Tibial artery (tissue), 4 donors: ENCODE measurements around the gene CHRM4.
A peak's percentile ranks its signal among the peaks of the same experiment; 100 is the strongest.

ENCODE experiments used
- DNase-seq, 2 donors: peaks; one replicate each; pipeline ENCODE4 v3.0.0-alpha.2; 2019
- H3K27ac ChIP-seq, 2 donors: fragments of 200-600 bp; sonication (generic) in 1 of 2; 1 replicate in 1 of 2; 2 replicates in 1 of 2; pipeline ENCODE4 v1.5.1; 2018 to 2019; ENCODE audit warnings: mild to moderate bottlenecking in 1 of 2
- H3K27me3 ChIP-seq, 2 donors: fragments of 200-600 bp; sonication (generic) in 1 of 2; one replicate each; pipeline versions ENCODE4 v1.5.1 to v1.6.0; 2016 to 2019
- H3K36me3 ChIP-seq, 3 donors: fragments of 200-600 bp; sonication (generic) in 2 of 3; one replicate each; pipeline ENCODE4 v1.5.1; 2016 to 2019; ENCODE audit warnings: mild to moderate bottlenecking in 2 of 3
- H3K4me1 ChIP-seq, 4 donors: fragments of 200-600 bp; sonication (generic) in 2 of 4; 1 replicate in 3 of 4; 2 replicates in 1 of 4; pipeline ENCODE4 v1.5.1; 2016 to 2019
- H3K4me3 ChIP-seq, 2 donors: fragments of 200-600 bp; sonication (generic) in 1 of 2; 1 replicate in 1 of 2; 2 replicates in 1 of 2; pipeline ENCODE4 v1.5.1; 2018 to 2019; ENCODE audit warnings: mild to moderate bottlenecking in 2 of 2
- H3K9me3 ChIP-seq, 3 donors: fragments of 200-600 bp; sonication (generic) in 1 of 3; one replicate each; pipeline ENCODE4 v1.5.1; 2016 to 2019
- CTCF ChIP-seq, 2 experiments: fragments of 200-600 bp in 1 of 2; fragments of 450-650 bp in 1 of 2; IDR thresholded peaks; one replicate each; pipeline ENCODE4 v1.5.1; 2017 to 2019; ENCODE audit warnings: antibody characterized with exemption in 2 of 2, mild to moderate bottlenecking in 1 of 2, moderate library complexity in 1 of 2
- intact Hi-C: fragments of 100-400 bp; cut with DNase I; formaldehyde crosslinking; loops from one replicate; pipeline ENCODE4 v1.15.0; 2023; ENCODE audit warnings: low total_unique reads

Gene CHRM4

GRCh38 chr11:46387919-46388618 lies 3.5 kb downstream of the CHRM4 start:
- Histone ChIP-seq H3K27ac (no peak overlapping the region), H3K36me3 (no peaks in the 10 kb centered on the region), H3K4me3 (no peak overlapping the region), H3K27me3 (peaks cover 3 to 94% of the 10 kb centered on the region in 2 donors), H3K4me1 (peaks cover 7 to 42% (median 35%) of the 10 kb centered on the region in 4 donors), H3K9me3 (no peaks in the 10 kb centered on the region)
- peak in 1 of 2 donors; percentile 54 for DNase-seq
- TF ChIP-seq CTCF (IDR thresholded peaks at IDR 0.05) = no peak
- intact Hi-C loops = no loop called here

GRCh38 chr11:46387456-46387855 lies 4.1 kb downstream of the CHRM4 start:
- Histone ChIP-seq H3K36me3 (no peaks in the 10 kb centered on the region), H3K27ac (no peak overlapping the region), H3K4me3 (no peak overlapping the region), H3K9me3 (no peaks in the 10 kb centered on the region), H3K4me1 (peaks cover 7 to 42% (median 31%) of the 10 kb centered on the region in 4 donors), H3K27me3 (peaks cover 3 to 100% of the 10 kb centered on the region in 2 donors)
- intact Hi-C loops = no loop called here
- no peak for TF ChIP-seq CTCF (IDR thresholded peaks at IDR 0.05)
- no peak for DNase-seq

GRCh38 chr11:46386674-46387073 lies 4.9 kb downstream of the CHRM4 start:
- no peaks in the 10 kb centered on the region for H3K9me3 ChIP-seq
- intact Hi-C loops = no loop called here
- H3K36me3 ChIP-seq = no peaks in the 10 kb centered on the region
- DNase-seq = no peak
- peaks cover 3 to 100% of the 10 kb centered on the region in 2 donors for H3K27me3 ChIP-seq
- peaks cover 13 to 42% (median 31%) of the 10 kb centered on the region in 4 donors for H3K4me1 ChIP-seq
- H3K4me3 ChIP-seq = no peak overlapping the region
- no peak for TF ChIP-seq CTCF (IDR thresholded peaks at IDR 0.05)
- H3K27ac ChIP-seq = no peak overlapping the region

GRCh38 chr11:46386005-46386578 lies 5.5 kb downstream of the CHRM4 start:
- TF ChIP-seq CTCF (IDR thresholded peaks at IDR 0.05) = no peak
- Histone ChIP-seq H3K27me3 (peaks cover 3 to 98% of the 10 kb centered on the region in 2 donors), H3K9me3 (no peaks in the 10 kb centered on the region), H3K27ac (no peak overlapping the region), H3K4me3 (no peak overlapping the region), H3K4me1 (peaks cover 13 to 42% (median 31%) of the 10 kb centered on the region in 4 donors), H3K36me3 (no peaks in the 10 kb centered on the region)
- DNase-seq = no peak
- intact Hi-C loops = no loop called here

- no peak for TF ChIP-seq CTCF (IDR thresholded peaks at IDR 0.05)
- H3K27ac ChIP-seq = no peak overlapping the region
- H3K4me3 ChIP-seq = no peak overlapping the region
- H3K9me3 ChIP-seq = no peaks in the 10 kb centered on the region
- intact Hi-C loops = no loop called here
- no peaks in the 10 kb centered on the region for H3K36me3 ChIP-seq
- DNase-seq = no peak
- H3K27me3 ChIP-seq = peaks cover 3 to 93% of the 10 kb centered on the region in 2 donors
- peaks cover 13 to 42% (median 34%) of the 10 kb centered on the region in 4 donors for H3K4me1 ChIP-seq
Observed at GRCh38 chr11:46385169-46386004, 6.2 kb downstream of the CHRM4 start.
